ENCODE results near the gene IRF3. TPM values are rescaled to one million over a fixed set of nuclear protein-coding genes. Genes with fewer than 3 reads are reported as not detected.

Gene IRF3
- total RNA-seq, 1 experiment from 2014 or later = 81.7 TPM

DNA sequence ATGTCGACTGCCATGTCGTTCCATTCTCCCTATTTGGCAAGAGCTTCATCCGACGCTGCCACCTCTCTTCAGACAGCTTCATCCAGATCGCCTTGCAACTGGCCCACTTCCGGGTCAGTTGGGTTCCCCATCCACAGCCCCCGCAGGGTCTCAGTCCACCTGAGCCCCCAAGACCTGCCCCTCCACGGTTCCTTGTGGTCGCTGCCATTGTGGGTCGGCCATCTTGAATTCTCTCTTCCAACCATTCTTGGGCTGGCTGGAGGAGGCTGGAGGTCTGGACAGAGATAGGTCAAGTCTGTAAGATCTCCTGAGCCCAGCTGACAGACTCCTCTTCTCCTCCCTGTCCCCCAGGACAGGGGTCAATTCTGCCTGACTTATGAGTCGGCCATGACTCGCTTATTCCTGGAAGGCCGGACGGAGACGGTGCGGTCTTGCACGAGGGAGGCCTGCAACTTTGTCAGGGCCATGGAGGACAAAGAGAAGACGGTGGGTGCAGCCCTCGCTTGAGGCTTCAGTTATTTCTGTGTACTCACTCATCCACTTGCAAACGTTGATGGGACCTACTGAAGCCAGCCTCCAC lies 44.8 kb upstream of the IRF3 start:
- BruUV-seq (replicated peaks) = no TSS peak
- no peaks in the 10 kb centered on the region for H3K9me3 ChIP-seq (ENCODE audit: low read depth, low read length, poor library complexity, severe bottlenecking)
- DNase-seq (ENCODE audit: low spot score) = no peak
- H3K27me3 ChIP-seq (replicated peaks; ENCODE audit: insufficient read depth, low read depth, low read length, poor library complexity) = no peaks in the 10 kb centered on the region
- no peak for TF ChIP-seq EZH2 (IDR thresholded peaks at IDR 0.05; ENCODE audit: borderline replicate concordance, low read depth, low read length, poor library complexity, severe bottlenecking)
- TF ChIP-seq, protein P1, sequence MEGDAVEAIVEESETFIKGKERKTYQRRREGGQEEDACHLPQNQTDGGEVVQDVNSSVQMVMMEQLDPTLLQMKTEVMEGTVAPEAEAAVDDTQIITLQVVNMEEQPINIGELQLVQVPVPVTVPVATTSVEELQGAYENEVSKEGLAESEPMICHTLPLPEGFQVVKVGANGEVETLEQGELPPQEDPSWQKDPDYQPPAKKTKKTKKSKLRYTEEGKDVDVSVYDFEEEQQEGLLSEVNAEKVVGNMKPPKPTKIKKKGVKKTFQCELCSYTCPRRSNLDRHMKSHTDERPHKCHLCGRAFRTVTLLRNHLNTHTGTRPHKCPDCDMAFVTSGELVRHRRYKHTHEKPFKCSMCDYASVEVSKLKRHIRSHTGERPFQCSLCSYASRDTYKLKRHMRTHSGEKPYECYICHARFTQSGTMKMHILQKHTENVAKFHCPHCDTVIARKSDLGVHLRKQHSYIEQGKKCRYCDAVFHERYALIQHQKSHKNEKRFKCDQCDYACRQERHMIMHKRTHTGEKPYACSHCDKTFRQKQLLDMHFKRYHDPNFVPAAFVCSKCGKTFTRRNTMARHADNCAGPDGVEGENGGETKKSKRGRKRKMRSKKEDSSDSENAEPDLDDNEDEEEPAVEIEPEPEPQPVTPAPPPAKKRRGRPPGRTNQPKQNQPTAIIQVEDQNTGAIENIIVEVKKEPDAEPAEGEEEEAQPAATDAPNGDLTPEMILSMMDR (conservative IDR thresholded peaks at IDR 0.05; ENCODE audit: low read depth, low read length) = no peak
- intact Hi-C loops (cut with micrococcal nuclease; ENCODE audit: unreplicated experiment) = no loop called here
- no peaks in the 10 kb centered on the region for H3K36me3 ChIP-seq (ENCODE audit: insufficient read depth, low read length, poor library complexity, severe bottlenecking)
- CTCF ChIA-PET = no interaction called here
- H3K27ac ChIP-seq (ENCODE audit: low read depth, low read length, poor library complexity, severe bottlenecking) = no peak overlapping the region
- POLR2A ChIA-PET (ENCODE audit: low non-redundant PET) = no interaction called here
- no peaks in the 10 kb centered on the region for H3K4me1 ChIP-seq (ENCODE audit: insufficient read depth, low read length, poor library complexity, severe bottlenecking)
- no peak overlapping the region for H3K4me3 ChIP-seq (ENCODE audit: low read depth, low read length, poor library complexity, severe bottlenecking)

- intact Hi-C loops (cut with micrococcal nuclease; ENCODE audit: unreplicated experiment) = no loop called here
- Histone ChIP-seq H3K27ac (ENCODE audit: low read depth, low read length, poor library complexity, severe bottlenecking) (no peak overlapping the region), H3K4me3 (ENCODE audit: low read depth, low read length, poor library complexity, severe bottlenecking) (no peak overlapping the region), H3K27me3 (replicated peaks; ENCODE audit: insufficient read depth, low read depth, low read length, poor library complexity) (no peaks in the 10 kb centered on the region), H3K4me1 (ENCODE audit: insufficient read depth, low read length, poor library complexity, severe bottlenecking) (no peaks in the 10 kb centered on the region), H3K36me3 (ENCODE audit: insufficient read depth, low read length, poor library complexity, severe bottlenecking) (no peaks in the 10 kb centered on the region), H3K9me3 (ENCODE audit: low read depth, low read length, poor library complexity, severe bottlenecking) (no peaks in the 10 kb centered on the region)
- TF ChIP-seq, protein P1 (conservative IDR thresholded peaks at IDR 0.05; ENCODE audit: low read depth, low read length) = no peak
- TF ChIP-seq EZH2 (IDR thresholded peaks at IDR 0.05; ENCODE audit: borderline replicate concordance, low read depth, low read length, poor library complexity, severe bottlenecking) = no peak
- no peak for DNase-seq (ENCODE audit: low spot score)
- ChIA-PET POLR2A (ENCODE audit: low non-redundant PET) (no interaction called here), CTCF (no interaction called here)
- no TSS peak for BruUV-seq (replicated peaks)
Observed at GRCh38 chr19:49705919-49706318, 40.3 kb upstream of the IRF3 start.

- no peaks in the 10 kb centered on the region for H3K36me3 ChIP-seq (ENCODE audit: insufficient read depth, low read length, poor library complexity, severe bottlenecking)
- H3K9me3 ChIP-seq (ENCODE audit: low read depth, low read length, poor library complexity, severe bottlenecking) = no peaks in the 10 kb centered on the region
- H3K27me3 ChIP-seq (replicated peaks; ENCODE audit: insufficient read depth, low read depth, low read length, poor library complexity) = no peaks in the 10 kb centered on the region
- no peak for DNase-seq (ENCODE audit: low spot score)
- ChIA-PET CTCF (no interaction called here), POLR2A (ENCODE audit: low non-redundant PET) (no interaction called here)
- H3K27ac ChIP-seq (ENCODE audit: low read depth, low read length, poor library complexity, severe bottlenecking) = no peak overlapping the region
- intact Hi-C loops (cut with micrococcal nuclease; ENCODE audit: unreplicated experiment) = no loop called here
- no TSS peak for BruUV-seq (replicated peaks)
- no peaks in the 10 kb centered on the region for H3K4me1 ChIP-seq (ENCODE audit: insufficient read depth, low read length, poor library complexity, severe bottlenecking)
- no peak overlapping the region for H3K4me3 ChIP-seq (ENCODE audit: low read depth, low read length, poor library complexity, severe bottlenecking)
- TF ChIP-seq EZH2 (IDR thresholded peaks at IDR 0.05; ENCODE audit: borderline replicate concordance, low read depth, low read length, poor library complexity, severe bottlenecking) = no peak
- TF ChIP-seq, protein P1 (conservative IDR thresholded peaks at IDR 0.05; ENCODE audit: low read depth, low read length) = no peak
Observed at GRCh38 chr19:49704888-49705642, 39.4 kb upstream of the IRF3 start.

All from A673 (cell line).